Hepatocyte (in vitro differentiated cells): Measurements from ENCODE around the gene CTBP2.

ENCODE experiments used
- CTCF ChIP-seq: fragments of 200-600 bp; sonication (generic); IDR thresholded peaks from 2 replicates; pipeline ENCODE4 v1.5.1; 2016; ENCODE audit warnings: antibody characterized with exemption, mild to moderate bottlenecking; ENCODE audit not compliant: poor library complexity
- EZH2 ChIP-seq: fragments of 200-600 bp; sonication (generic); IDR thresholded peaks from 2 replicates; pipeline ENCODE4 v1.6.1; 2016; ENCODE audit warnings: antibody characterized with exemption, mild to moderate bottlenecking, borderline replicate concordance
- EZH2phosphoT487 ChIP-seq: fragments of 200-600 bp; sonication (generic); IDR thresholded peaks from one replicate; pipeline ENCODE4 v1.6.1; 2018; ENCODE audit warnings: antibody characterized with exemption, mild to moderate bottlenecking, low read depth, moderate library complexity; ENCODE audit not compliant: unreplicated experiment, severe bottlenecking

GRCh38 chr10:125104559-125104958 is 55.8 kb downstream of the CTBP2 start:
- TF ChIP-seq CTCF (no peak), EZH2 (no peak), EZH2phosphoT487 (no peak)
